ENCODE data around the gene UBQLN3. TPM values are rescaled to one million over a fixed set of nuclear protein-coding genes. Genes with fewer than 3 reads are reported as not detected.

Gene UBQLN3
- under 1 TPM in 2 of 3 donors, not detected in 1; 0.22 to 0.23 TPM for total RNA-seq
- long read RNA-seq, donor 1 = 0 reads
- long read RNA-seq, donor 2 = 0 reads

DNA sequence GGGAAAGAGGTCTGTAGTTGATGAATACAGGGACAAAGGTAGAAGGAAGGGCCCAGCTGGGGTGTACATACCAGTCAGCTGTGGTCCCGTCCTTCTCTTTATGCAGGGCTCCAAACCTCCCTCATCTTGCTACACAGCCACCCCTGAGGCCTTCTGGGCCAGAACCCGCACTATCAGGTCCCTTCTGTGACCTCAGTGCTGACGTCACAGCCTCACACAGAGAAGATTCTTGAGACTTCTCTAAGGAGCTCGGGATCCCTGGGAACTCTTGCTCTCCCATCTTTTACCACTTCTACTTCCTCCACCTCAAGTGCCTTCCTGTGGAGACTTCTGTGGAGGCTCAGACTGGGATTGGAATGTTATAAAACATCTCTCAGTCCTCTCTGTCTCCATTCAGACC, at the start of gene UBQLN3:
UBQLN3 (minus strand) TSS at position 155 of the 400 bp plus-strand sequence. CDS start 399 bp downstream, outside the sequence.
- no peaks in the 10 kb centered on the region for H3K4me1 ChIP-seq (ENCODE audit: low read depth)
- no peaks in the 10 kb centered on the region for H3K9me3 ChIP-seq
- no peak within 1 kb of the TSS for H3K4me3 ChIP-seq
- TF ChIP-seq, protein P1, sequence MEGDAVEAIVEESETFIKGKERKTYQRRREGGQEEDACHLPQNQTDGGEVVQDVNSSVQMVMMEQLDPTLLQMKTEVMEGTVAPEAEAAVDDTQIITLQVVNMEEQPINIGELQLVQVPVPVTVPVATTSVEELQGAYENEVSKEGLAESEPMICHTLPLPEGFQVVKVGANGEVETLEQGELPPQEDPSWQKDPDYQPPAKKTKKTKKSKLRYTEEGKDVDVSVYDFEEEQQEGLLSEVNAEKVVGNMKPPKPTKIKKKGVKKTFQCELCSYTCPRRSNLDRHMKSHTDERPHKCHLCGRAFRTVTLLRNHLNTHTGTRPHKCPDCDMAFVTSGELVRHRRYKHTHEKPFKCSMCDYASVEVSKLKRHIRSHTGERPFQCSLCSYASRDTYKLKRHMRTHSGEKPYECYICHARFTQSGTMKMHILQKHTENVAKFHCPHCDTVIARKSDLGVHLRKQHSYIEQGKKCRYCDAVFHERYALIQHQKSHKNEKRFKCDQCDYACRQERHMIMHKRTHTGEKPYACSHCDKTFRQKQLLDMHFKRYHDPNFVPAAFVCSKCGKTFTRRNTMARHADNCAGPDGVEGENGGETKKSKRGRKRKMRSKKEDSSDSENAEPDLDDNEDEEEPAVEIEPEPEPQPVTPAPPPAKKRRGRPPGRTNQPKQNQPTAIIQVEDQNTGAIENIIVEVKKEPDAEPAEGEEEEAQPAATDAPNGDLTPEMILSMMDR (IDR thresholded peaks at IDR 0.05) = no peak
- DNase-seq (no peak), ATAC-seq (no peak)
- no peaks in the 10 kb centered on the region for H3K36me3 ChIP-seq (ENCODE audit: low read depth)
- intact Hi-C loops (cut with DNase I, micrococcal nuclease) = no loop called here

DNA sequence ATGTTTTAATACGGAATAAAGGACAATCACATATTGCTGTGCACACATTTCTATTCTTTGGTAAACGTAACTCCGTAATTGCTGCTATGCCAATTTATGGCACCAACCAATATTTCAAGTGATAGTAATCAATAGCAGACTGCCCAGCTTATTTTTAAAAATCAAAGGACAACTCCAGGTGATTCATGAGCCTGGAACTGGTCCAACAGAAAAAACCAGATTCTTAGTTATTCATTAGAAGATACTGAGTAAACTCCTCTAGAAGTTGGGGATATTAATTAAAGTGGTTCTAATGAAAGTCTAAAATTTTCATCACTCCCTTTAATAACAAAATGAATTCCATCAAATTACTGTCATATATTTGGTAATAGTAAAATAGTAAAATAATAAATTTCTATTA, 48.0 kb upstream of the UBQLN3 start:
- Histone ChIP-seq H3K4me3 (no peak overlapping the region), H3K9me3 (no peaks in the 10 kb centered on the region), H3K36me3 (ENCODE audit: low read depth) (no peaks in the 10 kb centered on the region), H3K4me1 (ENCODE audit: low read depth) (no peaks in the 10 kb centered on the region)
- TF ChIP-seq, protein P1 (IDR thresholded peaks at IDR 0.05) = no peak
- ATAC-seq = no peak
- intact Hi-C loops (cut with DNase I, micrococcal nuclease) = no loop called here
- no peak for DNase-seq

DNA sequence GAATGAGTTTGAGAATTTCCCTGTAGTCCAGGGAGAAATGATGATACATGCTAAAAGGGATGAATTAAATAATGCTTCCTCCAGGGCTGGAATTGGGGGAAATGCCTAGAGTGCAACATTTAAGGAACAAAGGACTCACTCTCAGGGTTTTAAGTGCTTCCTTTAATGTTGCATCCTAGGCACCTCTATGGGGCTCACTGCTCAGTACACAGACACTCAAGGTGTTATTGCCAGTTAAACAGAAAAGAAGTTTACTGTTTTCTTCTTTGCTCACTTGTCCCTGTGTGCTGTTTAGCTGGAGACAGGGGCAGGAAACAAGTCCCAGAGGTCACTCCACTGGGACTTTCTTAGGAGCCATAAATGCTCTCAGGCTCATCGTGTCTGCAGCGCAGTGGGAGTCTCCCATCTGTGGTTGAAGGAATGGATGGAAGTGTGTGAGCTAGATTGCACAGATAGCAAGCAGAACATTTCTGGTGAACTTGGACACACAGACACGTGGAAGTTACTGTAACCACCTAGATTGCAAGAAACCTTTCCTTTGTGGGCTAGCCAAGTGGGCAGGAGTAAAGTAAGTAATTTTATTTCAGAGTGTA, 46.9 kb upstream of the UBQLN3 start:
- TF ChIP-seq, protein P1 (IDR thresholded peaks at IDR 0.05) = no peak
- H3K36me3 ChIP-seq (ENCODE audit: low read depth) = no peaks in the 10 kb centered on the region
- intact Hi-C loops (cut with DNase I, micrococcal nuclease) = no loop called here
- H3K9me3 ChIP-seq = no peaks in the 10 kb centered on the region
- ATAC-seq = no peak
- no peak for DNase-seq
- no peaks in the 10 kb centered on the region for H3K4me1 ChIP-seq (ENCODE audit: low read depth)
- H3K4me3 ChIP-seq = no peak overlapping the region

DNA sequence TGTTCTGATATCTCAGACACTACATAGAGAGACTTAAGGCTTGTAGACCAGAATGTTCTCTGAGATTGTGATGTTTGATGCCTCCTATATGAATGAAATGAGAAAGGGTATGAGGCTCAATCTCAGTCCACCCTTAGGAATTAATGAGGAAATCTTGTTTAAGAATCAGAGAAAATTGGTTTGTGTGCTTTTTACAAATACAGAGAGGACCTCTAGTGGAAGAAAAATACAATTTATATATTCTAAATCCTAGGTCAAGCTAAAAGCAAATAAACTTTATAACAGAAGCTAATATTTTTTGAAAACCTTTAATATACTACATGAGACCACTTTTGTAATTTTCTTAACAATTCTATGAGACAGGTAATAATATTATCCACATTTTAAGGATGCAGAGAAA, 43.6 kb upstream of the UBQLN3 start:
- TF ChIP-seq, protein P1 (IDR thresholded peaks at IDR 0.05) = no peak
- Histone ChIP-seq H3K4me3 (no peak overlapping the region), H3K36me3 (ENCODE audit: low read depth) (no peaks in the 10 kb centered on the region), H3K4me1 (ENCODE audit: low read depth) (no peaks in the 10 kb centered on the region), H3K9me3 (no peaks in the 10 kb centered on the region)
- no peak for DNase-seq
- intact Hi-C loops (cut with DNase I, micrococcal nuclease) = no loop called here
- no peak for ATAC-seq

DNA sequence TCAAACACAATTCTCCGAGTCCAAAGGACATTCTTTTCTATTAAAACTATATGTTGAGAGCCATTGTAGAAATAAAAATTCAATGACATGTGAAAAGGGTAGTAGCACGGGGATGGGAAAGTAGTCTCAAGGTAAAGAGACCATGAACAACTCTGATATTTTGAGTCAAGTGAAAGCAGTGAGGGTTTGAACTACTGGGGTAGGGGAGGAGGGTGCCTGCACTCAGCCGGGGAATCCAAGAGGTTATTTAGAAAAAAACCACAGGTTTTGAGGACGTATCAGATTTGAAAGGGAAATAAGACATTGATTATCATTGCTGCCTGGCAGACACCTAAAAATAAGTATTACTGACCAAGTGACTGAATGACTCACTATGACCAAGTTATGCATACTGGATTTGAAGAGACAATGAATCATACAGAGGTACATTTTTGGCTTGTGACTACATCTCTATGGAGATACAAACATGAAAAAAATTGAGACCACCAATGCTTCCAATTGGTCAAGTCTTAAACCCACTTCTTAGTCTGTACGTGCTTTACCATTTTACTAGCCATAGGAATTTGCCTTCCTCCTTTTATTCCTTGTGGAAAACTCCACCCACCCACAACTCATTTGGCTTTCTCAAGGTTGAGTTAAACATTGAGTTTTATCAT, 40.8 kb upstream of the UBQLN3 start:
- H3K4me1 ChIP-seq (ENCODE audit: low read depth) = no peaks in the 10 kb centered on the region
- TF ChIP-seq, protein P1 (IDR thresholded peaks at IDR 0.05) = no peak
- H3K9me3 ChIP-seq = no peaks in the 10 kb centered on the region
- no peak for DNase-seq
- intact Hi-C loops (cut with DNase I, micrococcal nuclease) = no loop called here
- no peak overlapping the region for H3K4me3 ChIP-seq
- H3K36me3 ChIP-seq (ENCODE audit: low read depth) = no peaks in the 10 kb centered on the region
- no peak for ATAC-seq
